HG03108 (cell line): ENCODE results near the gene MITF.

Experiments
- ATAC-seq: cut with Tn5 transposase; IDR thresholded peaks from one replicate; pipeline ENCODE4 v1.9.1; 2021; ENCODE audit warnings: moderate library complexity; ENCODE audit not compliant: unreplicated experiment

Gene MITF

GRCh38 chr3:69752241-69752640 is 13.0 kb downstream of the MITF start:
- no peak for ATAC-seq

- no peak for ATAC-seq
Observed at GRCh38 chr3:69753179-69753775, 14.0 kb downstream of the MITF start.

- ATAC-seq: no peak
Observed at GRCh38 chr3:69755795-69756194, 16.5 kb downstream of the MITF start.

GRCh38 chr3:69761896-69762767 is 22.9 kb downstream of the MITF start:
- ATAC-seq: no peak

GRCh38 chr3:69762768-69763229 is 23.5 kb downstream of the MITF start:
- ATAC-seq: no peak

GRCh38 chr3:69763458-69763857 is 24.2 kb downstream of the MITF start:
- no peak for ATAC-seq

- no peak for ATAC-seq
Observed at GRCh38 chr3:69764121-69764741, 25.0 kb downstream of the MITF start.

- no peak for ATAC-seq
Observed at GRCh38 chr3:69764861-69765260, 25.6 kb downstream of the MITF start.

- ATAC-seq: no peak
Observed at GRCh38 chr3:69766638-69767037, 27.4 kb downstream of the MITF start.

- no peak for ATAC-seq
Observed at GRCh38 chr3:69767571-69767970, 28.3 kb downstream of the MITF start.

GRCh38 chr3:69768438-69768837 is 29.2 kb downstream of the MITF start:
- ATAC-seq: no peak

- no peak for ATAC-seq
Observed at GRCh38 chr3:69770219-69770618, 31.0 kb downstream of the MITF start.

- no peak for ATAC-seq
Observed at GRCh38 chr3:69770976-69771634, 31.8 kb downstream of the MITF start.

GRCh38 chr3:69772152-69772867 is 33.0 kb downstream of the MITF start:
- no peak for ATAC-seq

- ATAC-seq: no peak
Observed at GRCh38 chr3:69774029-69774428, 34.8 kb downstream of the MITF start.

GRCh38 chr3:69775751-69776150 is 36.5 kb downstream of the MITF start:
- no peak for ATAC-seq

GRCh38 chr3:69776289-69776688 is 37.0 kb downstream of the MITF start:
- ATAC-seq: no peak

GRCh38 chr3:69776920-69777581 is 37.8 kb downstream of the MITF start:
- ATAC-seq: no peak

GRCh38 chr3:69777582-69777967 is 38.3 kb downstream of the MITF start:
- ATAC-seq: no peak

GRCh38 chr3:69781593-69781992 is 42.3 kb downstream of the MITF start:
- ATAC-seq: no peak
